Neutrophil (primary cell): ENCODE measurements around the gene SERPINI1.

ENCODE experiments used
- H3K27ac ChIP-seq: fragments of 200-600 bp; sonication (generic); 2 replicates; pipeline ENCODE4 v1.5.1; 2016; ENCODE audit warnings: mild to moderate bottlenecking, moderate library complexity
- H3K27me3 ChIP-seq: fragments of 200-600 bp; sonication (generic); 2 replicates; pipeline ENCODE4 v1.6.0; 2016; ENCODE audit warnings: mild to moderate bottlenecking
- H3K36me3 ChIP-seq: fragments of 200-600 bp; sonication (generic); 2 replicates; pipeline ENCODE4 v1.5.1; 2017
- H3K4me1 ChIP-seq, 2 experiments: fragments of 200-600 bp in 1 of 2; sonication (generic) in 1 of 2; 1 replicate in 1 of 2; 2 replicates in 1 of 2; pipeline versions ENCODE4 v1.5.1 to v1.6.1; 2013 to 2016; ENCODE audit warnings: low read depth in 1 of 2, low read length in 1 of 2, mild to moderate bottlenecking in 1 of 2, moderate library complexity in 1 of 2; ENCODE audit not compliant: control insufficient read depth in 1 of 2, insufficient read depth in 1 of 2
- H3K4me3 ChIP-seq, 2 experiments: fragments of 200-600 bp in 1 of 2; sonication (generic) in 1 of 2; 1 replicate in 1 of 2; 2 replicates in 1 of 2; pipeline ENCODE4 v1.5.1; 2013 to 2016; ENCODE audit warnings: low read depth in 1 of 2, low read length in 1 of 2, mild to moderate bottlenecking in 1 of 2, moderate library complexity in 1 of 2
- H3K9me3 ChIP-seq: fragments of 200-600 bp; sonication (generic); 2 replicates; pipeline ENCODE4 v1.5.1; 2016
- CTCF ChIP-seq: fragments of 200-600 bp; sonication (generic); IDR thresholded peaks from 2 replicates; pipeline ENCODE4 v1.5.1; 2016; ENCODE audit warnings: antibody characterized with exemption

Gene SERPINI1

DNA sequence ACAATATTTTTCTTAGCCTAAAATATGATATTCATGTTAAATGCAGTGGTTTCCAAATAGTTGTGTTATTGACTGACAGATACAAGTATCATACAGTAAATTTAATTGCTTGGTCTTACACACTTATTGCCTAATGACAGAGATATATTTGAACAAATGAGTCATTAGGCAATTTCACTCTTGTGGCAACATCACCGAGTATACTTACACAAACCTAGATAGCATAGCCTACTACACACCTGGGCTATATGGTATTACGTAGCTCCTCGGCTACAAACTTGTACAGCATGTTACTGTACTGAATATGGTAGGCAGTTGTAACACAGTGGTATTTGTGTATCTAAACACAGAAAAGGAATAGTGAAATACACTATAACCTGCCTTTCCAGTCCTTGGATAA is 50.3 kb downstream of the SERPINI1 start:
- Histone ChIP-seq H3K27ac (no peak overlapping the region), H3K4me3 (no peak overlapping the region), H3K27me3 (no peaks in the 10 kb centered on the region), H3K36me3 (no peaks in the 10 kb centered on the region), H3K9me3 (no peaks in the 10 kb centered on the region), H3K4me1 (no peaks in the 10 kb centered on the region)
- no peak for TF ChIP-seq CTCF

DNA sequence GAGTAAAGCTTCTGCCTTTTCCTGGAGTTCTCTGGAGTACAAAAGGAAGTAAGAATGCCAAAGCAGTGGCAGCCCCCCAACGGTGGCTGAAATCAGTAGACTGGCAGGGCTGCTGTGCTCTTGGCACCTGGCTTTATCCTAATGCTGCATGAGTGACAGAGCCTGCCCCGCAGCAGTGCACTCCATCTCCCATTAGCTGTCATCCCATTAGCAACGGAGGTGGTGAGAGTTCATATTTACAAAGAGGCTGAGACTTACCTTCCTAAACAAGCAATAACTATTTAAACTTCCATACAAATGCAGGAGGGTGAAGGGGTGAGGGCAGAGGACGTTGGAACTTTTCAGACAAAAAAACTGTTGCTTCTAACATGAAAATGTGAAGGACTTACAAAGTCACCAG is 51.9 kb downstream of the SERPINI1 start:
- Histone ChIP-seq H3K27me3 (no peaks in the 10 kb centered on the region), H3K27ac (no peak overlapping the region), H3K36me3 (no peaks in the 10 kb centered on the region), H3K4me1 (no peaks in the 10 kb centered on the region), H3K9me3 (no peaks in the 10 kb centered on the region), H3K4me3 (no peak overlapping the region)
- no peak for TF ChIP-seq CTCF

GRCh38 chr3:167798443-167798842 is 62.9 kb downstream of the SERPINI1 start:
- Histone ChIP-seq H3K27ac (no peak overlapping the region), H3K36me3 (no peaks in the 10 kb centered on the region), H3K27me3 (no peaks in the 10 kb centered on the region), H3K9me3 (no peaks in the 10 kb centered on the region), H3K4me3 (no peak overlapping the region), H3K4me1 (no peaks in the 10 kb centered on the region)
- TF ChIP-seq CTCF, result no peak

DNA sequence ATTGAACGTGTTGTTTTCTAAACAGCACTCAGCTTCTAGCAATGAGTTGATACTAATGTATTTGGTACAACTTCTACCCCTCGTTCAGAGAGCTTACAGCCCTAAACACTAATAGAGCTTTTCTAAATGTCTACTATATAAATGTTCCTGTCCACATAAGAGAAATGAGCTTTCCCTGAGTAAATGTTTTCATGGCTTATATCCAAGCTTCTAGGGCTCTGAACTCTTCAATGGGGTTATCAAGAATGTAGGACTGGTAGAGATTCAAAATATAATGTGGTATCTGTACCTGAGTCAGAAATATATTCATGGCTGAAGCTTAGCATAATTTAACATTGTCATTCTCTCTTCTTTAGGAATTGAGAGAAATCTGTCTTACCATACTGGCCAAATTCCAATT is 73.4 kb downstream of the SERPINI1 start:
- H3K4me3 ChIP-seq, result no peak overlapping the region
- no peaks in the 10 kb centered on the region for H3K9me3 ChIP-seq
- no peaks in the 10 kb centered on the region for H3K36me3 ChIP-seq
- no peaks in the 10 kb centered on the region for H3K27me3 ChIP-seq
- TF ChIP-seq CTCF, result no peak
- no peaks in the 10 kb centered on the region for H3K4me1 ChIP-seq
- H3K27ac ChIP-seq, result no peak overlapping the region

DNA sequence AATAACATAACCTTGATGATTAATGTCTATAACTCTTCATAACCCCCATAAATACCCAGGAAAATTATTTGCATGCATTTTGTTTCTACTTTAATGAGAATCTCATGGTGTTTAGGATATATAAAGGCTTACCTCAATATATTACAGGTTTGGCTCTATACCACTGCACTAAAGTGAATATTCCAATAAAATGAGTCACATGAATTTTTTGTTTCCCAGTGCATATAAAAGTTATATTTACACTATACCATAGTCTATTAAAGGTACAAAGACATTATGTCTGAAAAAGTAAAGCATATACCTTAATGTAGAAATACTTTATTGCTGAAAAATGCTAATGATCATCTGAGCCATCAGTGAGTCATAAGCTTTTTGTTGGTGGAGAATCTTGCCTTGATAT is 74.7 kb downstream of the SERPINI1 start:
- no peak for TF ChIP-seq CTCF
- Histone ChIP-seq H3K4me3 (no peak overlapping the region), H3K9me3 (no peaks in the 10 kb centered on the region), H3K27ac (no peak overlapping the region), H3K36me3 (no peaks in the 10 kb centered on the region), H3K27me3 (no peaks in the 10 kb centered on the region), H3K4me1 (no peaks in the 10 kb centered on the region)

DNA sequence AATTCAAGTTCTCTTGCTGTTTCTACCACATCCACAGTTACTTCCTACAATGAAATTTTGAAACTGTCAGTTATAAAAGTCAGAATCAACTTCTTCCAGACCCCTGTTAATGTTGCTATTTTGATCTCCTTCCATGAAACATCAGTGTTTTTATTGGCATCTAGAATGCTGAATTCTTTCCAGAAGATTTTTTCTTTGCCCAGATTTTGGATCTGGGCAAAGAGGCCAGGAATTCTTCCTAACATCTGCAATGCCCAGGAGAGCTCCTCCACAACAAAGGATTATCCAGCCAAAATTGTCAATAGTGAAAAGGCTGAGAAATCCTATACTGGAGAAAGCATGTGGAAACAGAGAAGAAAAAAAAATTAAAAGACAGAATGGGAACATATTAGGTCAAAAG is 75.5 kb downstream of the SERPINI1 start:
- Histone ChIP-seq H3K4me3 (no peak overlapping the region), H3K27ac (no peak overlapping the region), H3K9me3 (no peaks in the 10 kb centered on the region), H3K27me3 (no peaks in the 10 kb centered on the region), H3K36me3 (no peaks in the 10 kb centered on the region), H3K4me1 (no peaks in the 10 kb centered on the region)
- TF ChIP-seq CTCF, result no peak
